Skin of body (tissue), 2 donors: ENCODE data around the gene TTC29. TPM values are rescaled to one million over a fixed set of nuclear protein-coding genes. Genes with fewer than 3 reads are reported as not detected.
"Not testable (repeated sequence)": the region's sequence is repeated elsewhere in the genome, so short reads cannot be mapped to it uniquely, and the experiment has no call there.

Source experiments
- DNase-seq: peaks from one replicate; lab custom pipeline; 2025; lab: John Stamatoyannopoulos, UW
- total RNA-seq: library from RNA; depleted of rRNA; stranded (reverse); fragments of >200 nt; gene quantifications from one replicate; pipeline ENCODE4 v1.2.3, GENCODE V29; 2014

The TTC29 gene
- total RNA-seq, 1 donor from 2014 or later: 0.49 TPM

GRCh38 chr4:146855761-146856160, 89.9 kb downstream of the TTC29 start:
- DNase-seq: no peak

GRCh38 chr4:146852360-146852759, 93.3 kb downstream of the TTC29 start:
- DNase-seq: no peak

- no peak for DNase-seq
These were observed 98.3 kb downstream of the TTC29 start for GRCh38 chr4:146847345-146847744.

- no peak for DNase-seq
These were observed 98.8 kb downstream of the TTC29 start for GRCh38 chr4:146846882-146847281.

GRCh38 chr4:146844761-146845160, 100.9 kb downstream of the TTC29 start:
- no peak for DNase-seq

- DNase-seq: no peak
These were observed 102.8 kb downstream of the TTC29 start for GRCh38 chr4:146842876-146843275.

- DNase-seq: no peak
These were observed 104.9 kb downstream of the TTC29 start for GRCh38 chr4:146840731-146841130.

- no peak for DNase-seq
These were observed 110.6 kb downstream of the TTC29 start for GRCh38 chr4:146835096-146835495.

- peak; percentile 1 for DNase-seq
These were observed 111.2 kb downstream of the TTC29 start for GRCh38 chr4:146834263-146835034.

GRCh38 chr4:146833530-146833929, 112.1 kb downstream of the TTC29 start:
- no peak for DNase-seq

GRCh38 chr4:146822980-146823379, 122.7 kb downstream of the TTC29 start:
- DNase-seq: not testable (repeated sequence)

GRCh38 chr4:146814750-146815149, 130.9 kb downstream of the TTC29 start:
- DNase-seq: no peak

- DNase-seq: no peak
These were observed 150.0 kb downstream of the TTC29 start for GRCh38 chr4:146795711-146796110.

GRCh38 chr4:146793727-146794126, 151.9 kb downstream of the TTC29 start:
- DNase-seq: no peak

GRCh38 chr4:146791439-146791838, 154.2 kb downstream of the TTC29 start:
- DNase-seq: no peak

- no peak for DNase-seq
These were observed 155.1 kb downstream of the TTC29 start for GRCh38 chr4:146790515-146790914.

GRCh38 chr4:146787731-146788130, 157.9 kb downstream of the TTC29 start:
- no peak for DNase-seq

GRCh38 chr4:146776691-146777090, 169.0 kb downstream of the TTC29 start:
- DNase-seq: no peak

GRCh38 chr4:146763560-146763959, 182.1 kb downstream of the TTC29 start:
- no peak for DNase-seq

GRCh38 chr4:146762016-146762415, 183.6 kb downstream of the TTC29 start:
- no peak for DNase-seq

GRCh38 chr4:146742416-146742815, 203.2 kb downstream of the TTC29 start:
- no peak for DNase-seq

- DNase-seq: no peak
These were observed 206.5 kb downstream of the TTC29 start for GRCh38 chr4:146739182-146739581.

GRCh38 chr4:146723519-146723918, 222.1 kb downstream of the TTC29 start:
- not testable (repeated sequence) for DNase-seq

- no peak for DNase-seq
These were observed 235.7 kb downstream of the TTC29 start for GRCh38 chr4:146709956-146710355.
